ENCODE results near the gene DNM3. TPM values are rescaled to one million over a fixed set of nuclear protein-coding genes. Genes with fewer than 3 reads are reported as not detected.

Gene DNM3
- total and polyA plus RNA-seq, 12 donors: 7.2 to 78.6 (median 18.4) TPM

DNA sequence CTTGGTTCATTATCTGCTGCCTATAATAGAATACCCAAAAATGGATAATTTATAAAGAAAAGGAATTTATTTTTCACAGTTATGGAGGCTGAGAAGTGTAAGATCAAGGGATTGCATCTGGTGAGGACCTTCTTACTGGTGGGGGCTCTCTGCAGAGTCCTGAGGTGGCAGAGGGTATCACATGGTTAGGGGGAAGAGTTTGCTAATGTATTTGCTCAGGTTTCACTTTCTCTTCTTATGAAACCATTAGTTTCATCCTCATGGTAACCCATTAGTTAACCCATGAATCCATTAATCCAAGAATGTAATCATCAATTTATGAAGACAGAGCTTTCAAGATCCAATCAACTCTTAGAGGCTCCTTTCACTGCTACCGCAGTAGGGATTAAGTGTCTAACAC, 120.6 kb downstream of the DNM3 start:
- H3K4me3 ChIP-seq: no peak overlapping the region
- DNase-seq: no peak
- intact Hi-C loops (cut with DNase I): no loop called here
- 98 to 100% (median 99%) methylated on average over 1 of the region's 1 CpG for WGBS, 4 donors
- H3K27me3 ChIP-seq: no peaks in the 10 kb centered on the region
- H3K4me1 ChIP-seq (replicated peaks in 1 of 2): no peaks in the 10 kb centered on the region
- no peaks in the 10 kb centered on the region for H3K36me3 ChIP-seq (replicated peaks in 1 of 2)
- H3K27ac ChIP-seq: no peak overlapping the region
- H3K9me3 ChIP-seq (replicated peaks in 1 of 3): no peaks in the 10 kb centered on the region
- TF ChIP-seq POLR2A (IDR thresholded peaks at IDR 0.05): no peak
- TF ChIP-seq, protein P1, sequence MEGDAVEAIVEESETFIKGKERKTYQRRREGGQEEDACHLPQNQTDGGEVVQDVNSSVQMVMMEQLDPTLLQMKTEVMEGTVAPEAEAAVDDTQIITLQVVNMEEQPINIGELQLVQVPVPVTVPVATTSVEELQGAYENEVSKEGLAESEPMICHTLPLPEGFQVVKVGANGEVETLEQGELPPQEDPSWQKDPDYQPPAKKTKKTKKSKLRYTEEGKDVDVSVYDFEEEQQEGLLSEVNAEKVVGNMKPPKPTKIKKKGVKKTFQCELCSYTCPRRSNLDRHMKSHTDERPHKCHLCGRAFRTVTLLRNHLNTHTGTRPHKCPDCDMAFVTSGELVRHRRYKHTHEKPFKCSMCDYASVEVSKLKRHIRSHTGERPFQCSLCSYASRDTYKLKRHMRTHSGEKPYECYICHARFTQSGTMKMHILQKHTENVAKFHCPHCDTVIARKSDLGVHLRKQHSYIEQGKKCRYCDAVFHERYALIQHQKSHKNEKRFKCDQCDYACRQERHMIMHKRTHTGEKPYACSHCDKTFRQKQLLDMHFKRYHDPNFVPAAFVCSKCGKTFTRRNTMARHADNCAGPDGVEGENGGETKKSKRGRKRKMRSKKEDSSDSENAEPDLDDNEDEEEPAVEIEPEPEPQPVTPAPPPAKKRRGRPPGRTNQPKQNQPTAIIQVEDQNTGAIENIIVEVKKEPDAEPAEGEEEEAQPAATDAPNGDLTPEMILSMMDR (IDR thresholded peaks at IDR 0.05): no peak

DNA sequence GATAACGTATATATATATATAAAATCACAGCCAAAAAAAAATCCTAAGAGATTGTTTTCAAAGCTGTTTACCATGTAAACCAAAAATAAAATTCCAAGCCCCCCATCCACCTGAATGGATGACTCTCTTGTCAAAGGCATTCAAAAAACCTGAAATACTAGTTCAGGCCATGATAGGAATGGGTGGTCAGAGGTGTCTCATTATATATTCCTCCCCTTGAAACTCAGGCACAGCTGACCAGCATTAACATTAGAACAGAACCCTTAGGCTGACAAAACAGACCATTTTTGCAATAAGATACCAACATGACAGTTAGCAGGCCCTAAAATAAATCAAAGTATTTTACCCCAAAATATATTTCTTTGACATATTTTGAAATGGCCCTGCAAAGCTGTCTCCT, 122.5 kb downstream of the DNM3 start:
- no peak overlapping the region for H3K4me3 ChIP-seq
- no peaks in the 10 kb centered on the region for H3K36me3 ChIP-seq (replicated peaks in 1 of 2)
- no peak for DNase-seq
- WGBS, 4 donors: 79 to 97% (median 92%) methylated on average over 1 of the region's 1 CpG
- H3K27ac ChIP-seq: no peak overlapping the region
- TF ChIP-seq, protein P1 (IDR thresholded peaks at IDR 0.05): no peak
- TF ChIP-seq POLR2A (IDR thresholded peaks at IDR 0.05): no peak
- H3K27me3 ChIP-seq: no peaks in the 10 kb centered on the region
- no peaks in the 10 kb centered on the region for H3K9me3 ChIP-seq (replicated peaks in 1 of 3)
- intact Hi-C loops (cut with DNase I): no loop called here
- peaks cover 7 to 9% of the 10 kb centered on the region in 2 donors for H3K4me1 ChIP-seq (replicated peaks in 1 of 2)

DNA sequence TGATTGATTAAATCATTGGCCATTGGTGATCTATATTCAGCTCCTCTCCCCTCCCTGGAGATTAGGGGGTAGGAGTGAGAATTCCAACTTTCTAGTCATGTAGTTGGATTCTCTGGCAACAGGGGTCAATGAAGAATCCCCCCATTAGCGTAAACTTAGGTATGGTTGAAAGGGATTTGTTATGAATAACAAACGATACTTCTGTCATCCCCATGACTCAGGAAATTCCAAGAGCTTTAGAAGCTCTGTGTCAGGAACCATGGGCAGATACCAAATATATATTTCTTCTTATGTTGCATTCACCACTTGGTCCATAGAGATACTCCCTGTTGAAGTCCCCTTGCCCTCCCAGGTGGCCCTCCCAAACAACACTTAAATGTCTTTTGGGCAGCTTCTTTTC, 124.5 kb downstream of the DNM3 start:
- Histone ChIP-seq H3K4me1 (replicated peaks in 1 of 2) (peaks cover 10 to 22% of the 10 kb centered on the region in 2 donors), H3K4me3 (no peak overlapping the region), H3K36me3 (replicated peaks in 1 of 2) (no peaks in the 10 kb centered on the region), H3K9me3 (replicated peaks in 1 of 3) (no peaks in the 10 kb centered on the region), H3K27ac (no peak overlapping the region), H3K27me3 (no peaks in the 10 kb centered on the region)
- TF ChIP-seq POLR2A (IDR thresholded peaks at IDR 0.05): no peak
- TF ChIP-seq, protein P1 (IDR thresholded peaks at IDR 0.05): no peak
- WGBS, 4 donors: 86 to 100% (median 90%) methylated on average over 2 of the region's 2 CpGs
- intact Hi-C loops (cut with DNase I): no loop called here
- no peak for DNase-seq

DNA sequence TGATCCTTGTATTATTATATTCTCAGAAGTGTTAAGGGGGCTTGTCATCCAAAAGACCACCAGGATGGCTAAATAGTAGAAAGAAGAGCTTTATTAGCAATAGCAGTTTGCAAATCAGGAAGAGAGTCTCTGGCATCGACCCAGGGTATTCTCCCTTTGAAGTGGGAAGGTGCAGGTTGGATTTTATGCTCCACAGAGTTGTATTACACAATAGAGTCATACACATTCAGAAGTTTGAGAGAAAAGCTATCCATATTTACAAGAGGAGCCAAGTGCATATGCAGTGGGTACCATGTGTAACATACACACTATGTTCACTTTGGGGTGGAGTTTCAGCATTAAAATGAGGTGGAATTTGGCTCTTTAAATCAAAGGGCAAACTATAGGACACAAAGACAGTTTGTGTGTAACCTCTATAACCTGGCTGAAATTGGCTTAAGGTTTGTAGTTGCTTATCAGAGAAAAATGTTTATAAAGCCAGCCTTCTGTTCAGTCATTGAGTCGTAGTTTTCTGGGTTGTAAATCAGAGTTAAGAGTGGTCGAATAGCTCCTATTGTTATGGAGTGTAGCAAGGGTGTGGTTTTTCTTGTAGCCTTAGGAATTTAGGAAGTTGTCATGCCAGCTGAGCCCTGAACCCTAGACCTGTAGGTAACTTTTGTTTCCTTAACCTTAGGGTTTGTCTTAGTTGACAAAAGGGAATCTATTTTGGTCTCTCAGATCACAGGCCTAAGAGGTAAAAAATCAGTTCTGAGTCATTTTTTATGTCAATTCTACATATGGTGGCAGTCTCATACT, 125.3 kb downstream of the DNM3 start:
- intact Hi-C loops (cut with DNase I): no loop called here
- Histone ChIP-seq H3K27ac (no peak overlapping the region), H3K9me3 (replicated peaks in 1 of 3) (no peaks in the 10 kb centered on the region), H3K4me1 (replicated peaks in 1 of 2) (peaks cover 10 to 22% of the 10 kb centered on the region in 2 donors), H3K36me3 (replicated peaks in 1 of 2) (no peaks in the 10 kb centered on the region), H3K27me3 (no peaks in the 10 kb centered on the region), H3K4me3 (no peak overlapping the region)
- no peak for TF ChIP-seq POLR2A (IDR thresholded peaks at IDR 0.05)
- TF ChIP-seq, protein P1 (IDR thresholded peaks at IDR 0.05): no peak
- DNase-seq: no peak
- WGBS, 4 donors: 47 to 65% (median 51%) methylated on average over 3 of the region's 3 CpGs

Measured in adrenal gland (tissue), 12 donors.